ENCODE results near the gene SH3BP5L.
A peak's percentile ranks its signal among the peaks of the same experiment; 100 is the strongest.
"Not testable (repeated sequence)": the region's sequence is repeated elsewhere in the genome, so short reads cannot be mapped to it uniquely, and the experiment has no call there.

The SH3BP5L gene

DNA sequence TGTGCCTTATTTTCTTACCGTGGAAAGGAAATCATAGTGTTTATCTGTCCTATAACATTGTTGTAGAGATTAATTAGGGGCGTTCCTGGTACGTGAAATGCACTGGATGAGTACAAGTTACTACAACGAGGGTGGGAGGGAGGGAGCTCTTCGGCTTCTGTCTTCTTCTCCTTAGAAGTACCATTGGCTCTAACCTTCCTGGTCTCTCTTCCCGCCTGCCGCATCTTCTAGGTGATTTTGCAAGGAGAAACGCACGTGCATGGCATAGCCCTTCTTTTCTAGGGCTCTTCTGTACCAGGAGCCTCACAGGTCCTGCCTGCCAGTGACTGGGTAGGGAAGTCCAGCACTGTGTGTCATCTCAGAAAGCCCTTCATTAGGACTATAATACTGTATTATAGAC is 16.8 kb downstream of the SH3BP5L start:
- no peak for DNase-seq

GRCh38 chr1:248807067-248807737 is 18.5 kb downstream of the SH3BP5L start:
- peak; percentile 72 for DNase-seq

DNA sequence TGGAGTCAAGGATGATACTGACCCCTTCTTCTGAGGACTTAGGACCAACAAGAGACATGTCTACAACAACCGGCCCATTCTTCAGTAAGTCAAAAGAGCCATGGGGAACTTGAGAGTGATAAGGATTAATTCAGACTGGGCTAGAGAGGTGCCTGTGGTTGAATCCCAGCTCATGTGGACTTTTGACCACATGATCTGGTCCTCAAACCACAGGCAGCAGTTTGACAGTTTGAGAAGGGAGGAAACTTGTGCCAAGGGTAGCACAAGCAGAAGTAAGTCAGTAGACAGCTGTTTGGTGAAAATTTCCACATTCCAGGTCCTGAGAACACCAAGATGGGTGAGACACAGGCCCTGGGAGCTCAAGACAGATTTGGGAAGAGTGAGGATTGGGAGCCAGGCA is 19.8 kb downstream of the SH3BP5L start:
- DNase-seq = no peak

GRCh38 chr1:248804771-248805681 is 20.7 kb downstream of the SH3BP5L start:
- no peak for DNase-seq

GRCh38 chr1:248803501-248803900 is 22.2 kb downstream of the SH3BP5L start:
- not testable (repeated sequence) for DNase-seq

DNA sequence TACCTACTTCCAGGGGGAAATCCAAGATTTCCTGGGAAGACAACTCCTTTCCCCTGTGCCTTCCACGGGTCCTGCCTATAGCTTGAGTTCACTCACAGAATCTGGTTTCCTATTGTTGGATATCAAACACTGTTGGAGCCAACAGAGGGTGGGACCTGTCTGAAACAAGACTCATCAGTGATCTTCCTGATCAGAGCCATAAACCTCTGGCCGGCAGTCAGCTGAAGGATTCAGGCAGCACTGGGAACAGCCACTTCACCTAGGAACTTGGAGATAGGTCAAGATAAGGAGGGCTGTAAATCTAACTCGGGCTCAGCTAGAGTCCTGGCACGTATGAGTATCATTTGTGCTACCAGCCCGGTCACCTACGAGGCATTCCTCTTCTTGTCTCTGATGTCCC is 23.3 kb downstream of the SH3BP5L start:
- no peak for DNase-seq

- no peak for DNase-seq
Measured at GRCh38 chr1:248800459-248800858, 25.3 kb downstream of the SH3BP5L start.

DNA sequence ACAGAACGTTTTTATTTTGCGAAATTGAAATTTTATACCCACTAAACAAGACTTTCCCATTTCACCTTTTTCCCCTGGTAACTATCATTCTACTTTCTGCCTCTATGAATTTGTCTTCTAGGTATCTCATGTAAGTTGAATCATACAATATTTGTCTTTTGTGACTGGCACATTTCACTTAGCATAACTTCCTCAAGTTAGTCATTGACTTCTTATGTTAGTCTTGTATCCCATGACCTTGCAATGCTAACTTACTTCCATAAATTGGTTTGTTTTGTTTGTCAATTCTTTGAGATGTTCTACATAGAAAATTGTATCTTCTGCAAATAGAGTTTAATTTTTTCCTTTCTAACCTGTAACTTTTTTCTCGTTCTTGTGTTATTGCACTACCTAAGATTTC is 26.9 kb downstream of the SH3BP5L start:
- DNase-seq = no peak

DNA sequence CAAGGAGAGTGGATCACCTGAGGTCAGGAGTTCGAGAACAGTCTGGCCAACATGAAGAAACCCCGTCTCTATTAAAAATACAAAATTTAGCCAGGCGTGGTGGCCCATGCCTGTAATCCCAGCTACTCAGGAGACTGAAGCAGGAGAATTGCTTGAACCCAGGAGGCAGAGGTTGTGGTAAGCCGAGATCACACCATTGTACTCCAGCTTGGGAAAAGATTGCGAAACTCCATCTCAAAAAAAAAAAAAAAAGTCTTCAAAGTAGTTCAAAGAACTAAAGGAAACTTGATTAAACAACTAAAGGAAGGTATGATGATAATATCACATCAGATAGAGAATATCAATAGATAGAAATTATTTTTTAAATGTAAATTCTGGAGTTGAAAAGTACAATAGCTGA is 31.1 kb downstream of the SH3BP5L start:
- DNase-seq = not testable (repeated sequence)

GRCh38 chr1:248793592-248793991 is 32.1 kb downstream of the SH3BP5L start:
- DNase-seq = no peak

DNA sequence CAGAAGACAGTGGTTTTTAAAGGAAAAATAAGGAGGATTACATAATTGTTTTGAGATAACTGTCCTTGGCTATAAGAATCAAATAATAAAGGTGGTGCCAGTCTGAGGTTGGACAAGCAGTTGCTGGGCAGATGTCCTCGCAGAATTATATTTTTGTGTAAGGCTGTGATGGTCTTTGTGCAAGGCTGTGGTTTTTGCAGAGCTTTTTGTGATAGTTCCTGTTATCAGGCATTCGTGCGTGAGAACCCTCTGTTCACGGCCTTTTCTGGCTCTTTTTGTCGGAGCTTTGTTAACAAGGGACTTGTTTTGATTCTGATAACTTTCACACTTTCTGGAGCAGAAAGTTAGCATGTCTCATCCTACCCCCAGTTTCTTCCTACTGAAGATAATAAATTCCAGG is 33.4 kb downstream of the SH3BP5L start:
- DNase-seq = no peak

DNA sequence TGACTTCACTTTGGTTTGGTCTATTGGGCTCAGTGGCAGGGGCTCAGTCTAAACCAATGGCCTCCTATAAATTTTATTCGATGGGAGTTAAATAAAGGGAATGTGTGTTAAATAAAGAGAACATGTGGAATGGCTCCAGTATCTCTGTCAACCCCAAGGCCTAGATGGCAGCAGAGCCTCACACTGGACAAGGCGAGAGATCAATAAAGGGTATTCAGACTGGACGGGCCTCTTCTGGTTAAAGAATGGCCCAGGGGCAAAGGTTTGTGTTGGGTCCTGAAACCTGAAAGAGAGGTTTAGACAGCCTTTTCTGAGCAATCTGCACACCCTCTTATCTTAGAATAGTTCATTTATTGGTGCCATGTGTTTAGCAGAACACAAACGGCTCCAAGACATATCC is 34.7 kb downstream of the SH3BP5L start:
- DNase-seq = no peak

- no peak for DNase-seq
Measured at GRCh38 chr1:248790456-248790855, 35.3 kb downstream of the SH3BP5L start.

- DNase-seq = not testable (repeated sequence)
Measured at GRCh38 chr1:248789337-248789736, 36.4 kb downstream of the SH3BP5L start.

GRCh38 chr1:248788327-248788726 is 37.4 kb downstream of the SH3BP5L start:
- no peak for DNase-seq

DNA sequence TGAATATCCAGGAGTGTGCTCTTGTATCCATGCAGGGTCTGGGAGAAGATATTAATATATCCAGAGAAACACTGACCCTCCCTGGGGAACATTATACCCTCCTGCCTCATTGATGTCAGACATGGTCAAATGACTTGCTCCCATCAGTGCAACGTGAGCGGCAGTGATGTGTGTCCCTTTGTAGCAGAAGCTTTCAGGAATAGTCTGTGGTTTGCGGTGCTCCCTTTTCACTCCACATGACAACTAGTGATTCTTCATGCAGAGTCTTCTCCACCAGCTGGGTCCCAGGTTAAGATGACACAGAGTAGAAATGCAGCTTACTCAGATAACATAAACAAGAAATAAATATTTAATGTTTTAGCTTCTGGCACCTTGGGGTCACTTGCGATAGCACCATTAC is 38.3 kb downstream of the SH3BP5L start:
- no peak for DNase-seq

DNA sequence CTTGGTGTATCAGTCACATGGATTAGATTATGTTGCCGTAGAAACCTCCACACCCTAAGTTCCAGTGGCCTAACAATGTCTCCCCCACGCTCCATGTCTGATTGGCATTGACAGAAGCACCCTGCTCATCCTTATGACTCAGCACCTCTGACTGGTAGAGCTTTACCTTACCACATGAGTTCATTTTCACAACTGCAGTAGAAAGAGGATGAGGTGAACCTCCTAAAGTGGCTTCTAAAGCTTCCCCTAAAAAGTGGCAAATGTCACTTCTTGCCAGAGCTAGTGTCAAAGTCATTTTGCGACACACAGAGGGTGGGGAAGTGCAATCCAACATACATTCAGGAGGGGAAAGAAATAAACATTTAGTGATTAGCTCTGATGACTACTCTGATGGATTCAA is 39.6 kb downstream of the SH3BP5L start:
- no peak for DNase-seq

DNA sequence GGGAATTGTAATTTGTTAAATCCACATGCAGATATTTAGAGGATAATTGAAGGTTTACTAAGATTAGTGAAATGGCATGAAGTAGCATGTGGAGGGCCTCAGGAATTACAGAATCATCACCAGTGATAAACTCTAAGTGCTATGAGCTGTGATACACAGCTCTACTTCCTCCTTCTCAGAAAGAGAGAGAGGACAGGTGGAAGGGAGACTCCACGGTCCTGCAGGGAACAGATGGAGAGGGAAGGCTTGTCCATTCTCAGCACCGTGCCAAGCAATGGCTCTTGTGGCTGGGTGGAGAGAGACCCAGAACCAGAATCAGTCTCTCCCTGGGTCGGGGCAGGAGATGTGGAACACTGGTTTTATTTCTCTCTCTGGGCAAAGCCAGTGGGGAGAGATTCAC is 42.3 kb downstream of the SH3BP5L start:
- DNase-seq = no peak

- DNase-seq = no peak
Measured at GRCh38 chr1:248782416-248783141, 43.1 kb downstream of the SH3BP5L start.

DNA sequence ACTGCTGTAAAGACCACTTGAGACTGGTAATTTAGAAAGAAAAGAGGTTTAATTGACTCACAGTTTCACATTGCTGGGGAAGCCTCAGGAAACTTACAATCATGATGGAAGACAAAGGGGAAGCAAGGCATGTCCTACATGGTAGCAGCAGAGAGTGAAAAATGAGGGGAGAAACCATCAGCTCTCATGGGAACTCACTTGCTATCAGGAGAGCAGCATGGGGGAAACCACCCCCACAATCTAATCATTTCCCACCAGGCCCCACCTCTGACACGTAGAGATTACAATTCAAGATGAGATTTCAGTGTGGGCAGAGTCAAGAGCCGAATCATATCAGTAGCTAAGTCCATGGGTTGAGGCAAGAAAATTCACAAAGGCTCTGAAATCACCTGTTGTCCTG is 46.4 kb downstream of the SH3BP5L start:
- DNase-seq = no peak

DNA sequence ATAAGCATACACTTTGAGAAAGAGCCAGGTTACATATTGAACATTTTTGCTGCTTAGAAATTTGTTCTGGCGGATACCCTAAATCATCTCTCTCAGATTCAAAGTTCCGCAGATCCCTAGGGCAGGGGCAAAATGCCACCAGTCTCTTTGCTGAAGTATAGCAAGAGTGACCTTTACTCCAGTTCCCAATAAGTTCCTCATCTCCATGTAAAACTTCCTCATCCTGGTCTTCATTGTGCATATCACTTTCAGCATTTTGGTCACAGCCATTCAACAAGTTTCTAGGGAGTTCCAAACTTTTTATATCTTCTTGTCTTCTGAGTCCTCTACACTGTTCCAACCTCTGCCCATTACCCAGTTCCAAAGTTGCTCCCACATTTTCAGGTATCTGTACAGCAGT is 46.8 kb downstream of the SH3BP5L start:
- DNase-seq = no peak

DNA sequence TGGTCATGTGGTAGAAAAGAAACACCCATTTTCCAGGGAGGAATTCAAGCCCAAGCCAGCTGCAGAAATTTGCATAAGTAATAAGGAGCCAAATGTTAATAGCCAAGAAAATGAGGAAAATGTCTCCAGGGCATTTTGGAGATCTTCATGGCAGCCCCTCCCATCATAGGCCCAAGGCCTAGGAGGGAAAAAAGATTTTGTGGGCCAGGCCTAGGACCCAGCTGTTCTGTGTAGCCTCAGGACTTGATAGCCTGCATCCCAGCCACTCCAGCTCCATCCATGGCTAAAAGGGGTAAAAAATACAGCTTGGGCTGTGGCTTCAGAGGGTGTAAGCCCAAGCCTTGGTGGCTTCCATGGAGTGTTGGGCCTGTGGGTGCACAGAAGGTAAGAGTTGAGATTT is 48.7 kb downstream of the SH3BP5L start:
- no peak for DNase-seq

DNA sequence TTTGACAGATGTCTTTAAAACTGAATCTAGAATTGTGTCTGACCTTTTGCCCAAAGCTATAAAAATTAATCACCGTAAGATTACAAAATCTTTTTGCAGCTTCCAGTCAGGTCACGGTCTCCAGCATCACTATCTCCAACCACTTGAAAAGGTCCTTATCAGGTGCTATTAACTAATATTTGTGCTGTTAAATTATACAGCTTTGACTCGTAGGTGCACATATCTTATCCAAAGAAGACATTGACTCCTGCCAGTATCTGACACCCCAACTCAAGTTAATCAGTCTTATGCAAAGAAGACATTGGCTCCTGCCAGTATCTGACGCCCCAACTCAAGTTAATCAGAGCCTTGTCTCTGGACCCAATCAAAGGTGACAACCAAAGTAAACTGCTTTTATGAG is 50.3 kb downstream of the SH3BP5L start:
- DNase-seq = no peak

Measured in midbrain (tissue), 1 donor.